ENCODE data around the gene HOXD8.

DNA sequence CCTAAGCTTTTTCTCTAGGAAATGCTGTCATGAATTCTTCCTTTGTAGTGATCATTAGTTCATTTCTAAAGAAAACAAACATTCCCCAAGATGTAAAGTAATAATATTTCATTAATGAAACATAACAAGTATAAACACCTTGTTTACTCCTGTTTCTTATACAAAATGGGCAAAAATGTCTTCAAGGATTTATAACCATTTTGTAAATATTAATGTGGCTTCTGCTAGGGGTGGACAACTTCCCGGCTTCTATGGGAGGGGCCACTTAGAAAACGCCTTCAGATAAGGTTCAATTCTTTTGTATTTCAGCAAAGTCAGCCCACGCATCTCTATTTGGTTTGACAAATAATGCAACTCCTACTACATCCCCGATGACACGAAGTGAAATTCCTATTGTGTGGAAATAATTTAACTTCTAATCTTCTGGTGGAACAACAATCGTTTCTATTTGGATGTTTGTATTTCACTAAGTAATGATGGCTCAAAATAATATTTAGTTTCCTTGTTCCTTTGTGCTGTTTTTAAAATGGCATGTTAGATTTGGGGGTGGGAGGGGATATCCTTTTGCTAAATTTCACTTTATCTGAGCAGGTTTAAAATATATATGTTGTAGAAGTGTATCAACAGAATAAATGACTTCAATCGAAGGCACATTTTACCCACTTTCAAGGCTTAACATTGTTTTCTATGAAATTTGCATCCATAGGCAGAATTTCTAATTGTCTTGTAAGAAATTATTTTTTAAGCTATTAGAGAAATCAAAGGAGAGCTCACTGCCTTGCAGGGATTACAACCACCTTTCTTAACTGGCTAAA lies 44.3 kb downstream of the HOXD8 start:
- TF ChIP-seq SP1 (IDR thresholded peaks at IDR 0.05), result no peak
- no peak for TF ChIP-seq ARNT (IDR thresholded peaks at IDR 0.05)
- no peak for TF ChIP-seq BHLHE40 (IDR thresholded peaks at IDR 0.05; ENCODE audit: borderline replicate concordance)
- TF ChIP-seq FOXK2 (IDR thresholded peaks at IDR 0.05), result no peak
- TF ChIP-seq, protein P1, sequence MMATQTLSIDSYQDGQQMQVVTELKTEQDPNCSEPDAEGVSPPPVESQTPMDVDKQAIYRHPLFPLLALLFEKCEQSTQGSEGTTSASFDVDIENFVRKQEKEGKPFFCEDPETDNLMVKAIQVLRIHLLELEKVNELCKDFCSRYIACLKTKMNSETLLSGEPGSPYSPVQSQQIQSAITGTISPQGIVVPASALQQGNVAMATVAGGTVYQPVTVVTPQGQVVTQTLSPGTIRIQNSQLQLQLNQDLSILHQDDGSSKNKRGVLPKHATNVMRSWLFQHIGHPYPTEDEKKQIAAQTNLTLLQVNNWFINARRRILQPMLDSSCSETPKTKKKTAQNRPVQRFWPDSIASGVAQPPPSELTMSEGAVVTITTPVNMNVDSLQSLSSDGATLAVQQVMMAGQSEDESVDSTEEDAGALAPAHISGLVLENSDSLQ (IDR thresholded peaks at IDR 0.05), result no peak
- TF ChIP-seq L3MBTL2 (conservative IDR thresholded peaks at IDR 0.05), result no peak
